IMR-90 (cell line): ENCODE results near the gene DRC3. TPM values are rescaled to one million over a fixed set of nuclear protein-coding genes. Genes with fewer than 3 reads are reported as not detected.

ENCODE experiments used
- ATAC-seq: fragments of 200-7000 bp; cut with Tn5 transposase; 2 replicates; pipeline ENCODE4 v1.9.1; 2020; ENCODE audit warnings: low read depth, mild to moderate bottlenecking, moderate library complexity
- BruUV-seq: library from RNA; stranded (reverse); fragments of 400-500 nt; replicated peaks from 2 replicates; lab custom pipeline; 2021; lab: Mats Ljungman, UMichigan
- CTCF ChIA-PET: fragments of 300-600 bp; formaldehyde crosslinking; extraction: SDS; loops from one replicate; lab custom pipeline; 2021; ENCODE audit warnings: antibody characterized with exemption; lab: Yijun Ruan, JAX
- POLR2A ChIA-PET: fragments of 300-600 bp; sonication (Branson Sonifier 250); formaldehyde crosslinking; loops from one replicate; lab custom pipeline; 2022; ENCODE audit warnings: antibody characterized with exemption; ENCODE audit not compliant: unreplicated experiment; lab: Charles Lee
- DNase-seq: peaks from one replicate; pipeline ENCODE4 v3.0.0; 2013
- H2AFZ ChIP-seq: replicated peaks from 2 replicates; pipeline ENCODE3; 2013; ENCODE audit warnings: low read length, mild to moderate bottlenecking; ENCODE audit not compliant: poor library complexity
- H2AK5ac ChIP-seq: 2 replicates; pipeline ENCODE4 v1.6.1; 2013; ENCODE audit warnings: low read depth, low read length, inconsistent platforms
- H2AK9ac ChIP-seq: replicated peaks from 2 replicates; pipeline ENCODE3; 2013; ENCODE audit warnings: mild to moderate bottlenecking, low read depth, low read length, moderate library complexity; ENCODE audit not compliant: poor library complexity
- H2BK120ac ChIP-seq: 2 replicates; pipeline ENCODE4 v1.6.1; 2013; ENCODE audit warnings: low read depth, low read length, inconsistent platforms
- H2BK15ac ChIP-seq: 3 replicates; pipeline ENCODE4 v1.6.1; 2013; ENCODE audit warnings: low read depth, low read length, inconsistent platforms
- H2BK20ac ChIP-seq: 2 replicates; pipeline ENCODE4 v1.6.1; 2013; ENCODE audit warnings: low read depth, mild to moderate bottlenecking, inconsistent platforms, low read length, moderate library complexity
- H2BK5ac ChIP-seq: 2 replicates; pipeline ENCODE4 v1.6.1; 2013; ENCODE audit warnings: mild to moderate bottlenecking, low read depth, low read length, inconsistent platforms; ENCODE audit not compliant: poor library complexity, severe bottlenecking
- H3K14ac ChIP-seq: replicated peaks from 2 replicates; pipeline ENCODE4 v1.6.1; 2013; ENCODE audit warnings: low read depth, low read length, inconsistent platforms
- H3K18ac ChIP-seq: 2 replicates; pipeline ENCODE4 v1.6.1; 2013; ENCODE audit warnings: low read depth, low read length, control low read depth
- H3K23ac ChIP-seq: 2 replicates; pipeline ENCODE4 v1.6.1; 2013; ENCODE audit warnings: low read depth, low read length, inconsistent platforms
- H3K27ac ChIP-seq: 2 replicates; pipeline ENCODE4 v1.5.1; 2013; ENCODE audit warnings: mild to moderate bottlenecking, control low read depth, low read length; ENCODE audit not compliant: insufficient read depth
- H3K27me3 ChIP-seq: 2 replicates; pipeline ENCODE4 v1.6.1; 2013; ENCODE audit warnings: low read length; ENCODE audit not compliant: control insufficient read depth, insufficient read depth
- H3K36me3 ChIP-seq: 2 replicates; pipeline ENCODE4 v1.6.1; 2013; ENCODE audit warnings: low read length, mixed read lengths; ENCODE audit not compliant: control insufficient read depth, insufficient read depth
- H3K4ac ChIP-seq: 2 replicates; pipeline ENCODE4 v1.6.1; 2013; ENCODE audit warnings: low read depth, low read length, inconsistent platforms
- H3K4me1 ChIP-seq: 2 replicates; pipeline ENCODE4 v1.6.1; 2013; ENCODE audit warnings: low read length, mixed read lengths; ENCODE audit not compliant: control insufficient read depth, insufficient read depth
- H3K4me2 ChIP-seq: 2 replicates; pipeline ENCODE4 v1.6.1; 2013; ENCODE audit warnings: low read depth, mild to moderate bottlenecking, control low read depth, low read length, moderate library complexity
- H3K4me3 ChIP-seq: 2 replicates; pipeline ENCODE4 v1.5.1; 2013; ENCODE audit warnings: low read depth, mild to moderate bottlenecking, control low read depth, low read length, moderate library complexity; ENCODE audit not compliant: insufficient read depth
- H3K56ac ChIP-seq: 2 replicates; pipeline ENCODE4 v1.6.1; 2013; ENCODE audit warnings: low read length, inconsistent platforms; ENCODE audit not compliant: insufficient read depth; ENCODE audit errors: extremely low read depth
- H3K79me1 ChIP-seq, 2 experiments: 2 replicates each; pipeline ENCODE4 v1.6.1; 2013; ENCODE audit warnings: low read length in 2 of 2, inconsistent platforms in 1 of 2, low read depth in 1 of 2
- H3K9ac ChIP-seq: 2 replicates; pipeline ENCODE4 v1.6.1; 2013; ENCODE audit warnings: low read depth, low read length, control low read depth
- H3K9me1 ChIP-seq: 2 replicates; pipeline ENCODE4 v1.6.1; 2013; ENCODE audit warnings: low read length, inconsistent platforms; ENCODE audit not compliant: insufficient read depth
- H3K9me3 ChIP-seq: 2 replicates; pipeline ENCODE4 v1.6.1; 2013; ENCODE audit warnings: low read length; ENCODE audit not compliant: control insufficient read depth, insufficient read depth
- H4K20me1 ChIP-seq: 2 replicates; pipeline ENCODE4 v1.6.1; 2013; ENCODE audit warnings: low read length, inconsistent platforms; ENCODE audit not compliant: insufficient read depth
- H4K5ac ChIP-seq: 2 replicates; pipeline ENCODE4 v1.6.1; 2013; ENCODE audit warnings: mild to moderate bottlenecking, low read depth, low read length, control low read depth
- H4K8ac ChIP-seq, 2 experiments: 2 replicates each; pipeline ENCODE4 v1.6.1; 2013; ENCODE audit warnings: low read depth in 2 of 2, low read length in 2 of 2, control low read depth in 1 of 2, inconsistent platforms in 1 of 2
- H4K91ac ChIP-seq: 2 replicates; pipeline ENCODE4 v1.6.1; 2013; ENCODE audit warnings: low read depth, low read length, inconsistent platforms; ENCODE audit not compliant: insufficient read depth
- CEBPB ChIP-seq: IDR thresholded peaks from 2 replicates; pipeline ENCODE4 v1.6.1; 2012; ENCODE audit warnings: low read depth, low read length, improper control_type of control experiment
- CHD1 ChIP-seq: IDR thresholded peaks from 2 replicates; pipeline ENCODE4 v1.6.1; 2012; ENCODE audit warnings: low read depth, low read length, improper control_type of control experiment
- FOS ChIP-seq: fragments of 150-350 bp; IDR thresholded peaks from 2 replicates; pipeline ENCODE4 v1.6.1; 2016; ENCODE audit warnings: low read depth, low read length
- MAFK ChIP-seq: IDR thresholded peaks from 2 replicates; pipeline ENCODE4 v1.6.1; 2012; ENCODE audit warnings: low read depth, low read length, improper control_type of control experiment
- MXI1 ChIP-seq: IDR thresholded peaks from 2 replicates; pipeline ENCODE4 v1.6.1; 2012; ENCODE audit warnings: low read depth, mild to moderate bottlenecking, low read length, moderate library complexity, borderline replicate concordance
- RAD21 ChIP-seq: IDR thresholded peaks from 2 replicates; pipeline ENCODE4 v1.6.1; 2012; ENCODE audit warnings: low read length, improper control_type of control experiment
- WGBS, 2 experiments: methylation state at CpG; one replicate each; pipeline versions ENCODE4 v1.1.5 to v1.1.7; 2013; ENCODE audit warnings: missing lambda C conversion rate in 2 of 2; ENCODE audit not compliant: insufficient read length in 1 of 2; ENCODE audit errors: extremely low coverage in 2 of 2; 5-methylcytosine and 5-hydroxymethylcytosine counted together
- dilution Hi-C: fragments of 300-500 bp; cut with HindIII; formaldehyde crosslinking; loops from one replicate; pipeline ENCODE4 v1.14.3; 2018; ENCODE audit warnings: low sequenced_read_pairs; ENCODE audit not compliant: unreplicated experiment
- in situ Hi-C: fragments of 300-500 bp; cut with MboI; formaldehyde crosslinking; loops from 3 replicates; pipeline ENCODE4 v1.14.3; 2019; ENCODE audit warnings: low sequenced_read_pairs, inconsistent platforms, mixed read lengths
- intact Hi-C: fragments of 100-400 bp; cut with micrococcal nuclease; formaldehyde crosslinking; loops from 2 replicates; pipeline ENCODE4 v1.10.0; 2022
- polyA plus RNA-seq, 3 experiments: library from polyadenylated mRNA; depleted of rRNA; stranded (reverse); fragments of >200 nt; gene quantifications; 2 replicates each; pipeline ENCODE4 v1.2.3, GENCODE V29; 2012; ENCODE audit warnings: low replicate concordance in 1 of 3
- total RNA-seq: library from RNA; depleted of rRNA; stranded (reverse); fragments of >200 nt; gene quantifications from 2 replicates; pipeline ENCODE4 v1.2.3, GENCODE V29; 2012

DRC3 gene
- total and polyA plus RNA-seq, 2 of the 4 experiments (the other 2 are of a cell fraction), result 0.55 to 0.72 TPM

GRCh38 chr17:18044609-18045008 is 71.9 kb downstream of the DRC3 start:
- CTCF ChIA-PET, result no interaction called here
- H2AK9ac ChIP-seq, result no peak overlapping the region
- H3K27me3 ChIP-seq, result no peaks in the 10 kb centered on the region
- H2BK5ac ChIP-seq, result no peak overlapping the region
- no peak overlapping the region for H3K9ac ChIP-seq
- no peak overlapping the region for H2BK20ac ChIP-seq
- no peak overlapping the region for H3K56ac ChIP-seq
- no peak overlapping the region for H4K91ac ChIP-seq
- peaks cover 31 to 35% of the 10 kb centered on the region in 2 experiments for H3K79me1 ChIP-seq
- H3K27ac ChIP-seq, result no peak overlapping the region
- H3K4ac ChIP-seq, result no peak overlapping the region
- no peak overlapping the region; the same call in 1 of the 2 replicates for H3K23ac ChIP-seq
- DNase-seq (no peak), ATAC-seq (no peak)
- no peak overlapping the region for H3K4me3 ChIP-seq
- dilution Hi-C loops, result no loop called here
- TF ChIP-seq MXI1, result no peak
- TF ChIP-seq MAFK, result no peak
- no peak for TF ChIP-seq FOS
- no peak for TF ChIP-seq CHD1
- TF ChIP-seq CEBPB, result 0 out of 2 replicates have a peak, but pooled peaks have one; percentile 31
- no peak for TF ChIP-seq RAD21
- no peak overlapping the region for H3K14ac ChIP-seq
- no TSS peak for BruUV-seq
- H2AK5ac ChIP-seq, result no peak overlapping the region
- H4K20me1 ChIP-seq, result peaks cover 11% of the 10 kb centered on the region; the same call in 1 of the 2 replicates
- no peak overlapping the region for H2BK120ac ChIP-seq
- H4K8ac ChIP-seq, result no peak overlapping the region
- H4K5ac ChIP-seq, result no peak overlapping the region
- POLR2A ChIA-PET, result no interaction called here
- H3K36me3 ChIP-seq, result peaks cover 9% of the 10 kb centered on the region
- in situ Hi-C loops, result no loop called here
- 87% methylated on average over 3 of the region's 3 CpGs; no CpG with 5 or more reads in 1 of the 2 experiments for WGBS, 2 experiments
- no peaks in the 10 kb centered on the region for H3K9me3 ChIP-seq
- peaks cover 11% of the 10 kb centered on the region for H3K4me1 ChIP-seq
- intact Hi-C loops, result no loop called here
- no peak overlapping the region for H2BK15ac ChIP-seq
- H3K18ac ChIP-seq, result no peak overlapping the region
- H3K4me2 ChIP-seq, result no peak overlapping the region
- H3K9me1 ChIP-seq, result peaks cover 7% of the 10 kb centered on the region
- H2AFZ ChIP-seq, result no peak overlapping the region
